Panc1 (cell line): Measurements from ENCODE around the gene STMP1.

ENCODE experiments used
- POLR2AphosphoS5 ChIP-seq: IDR thresholded peaks from 2 replicates; pipeline ENCODE4 v1.6.1; 2012; ENCODE audit warnings: mild to moderate bottlenecking, low read depth, low read length, moderate library complexity
- TF ChIP-seq, protein P1 (sequence below), 2 experiments: IDR thresholded peaks; 2 replicates each; pipeline ENCODE4 v1.6.1; 2011 to 2012; ENCODE audit warnings: low read depth in 2 of 2, control low read depth in 1 of 2, low read length in 1 of 2, mild to moderate bottlenecking in 1 of 2, moderate library complexity in 1 of 2; ENCODE audit not compliant: insufficient read depth in 1 of 2

DNA sequence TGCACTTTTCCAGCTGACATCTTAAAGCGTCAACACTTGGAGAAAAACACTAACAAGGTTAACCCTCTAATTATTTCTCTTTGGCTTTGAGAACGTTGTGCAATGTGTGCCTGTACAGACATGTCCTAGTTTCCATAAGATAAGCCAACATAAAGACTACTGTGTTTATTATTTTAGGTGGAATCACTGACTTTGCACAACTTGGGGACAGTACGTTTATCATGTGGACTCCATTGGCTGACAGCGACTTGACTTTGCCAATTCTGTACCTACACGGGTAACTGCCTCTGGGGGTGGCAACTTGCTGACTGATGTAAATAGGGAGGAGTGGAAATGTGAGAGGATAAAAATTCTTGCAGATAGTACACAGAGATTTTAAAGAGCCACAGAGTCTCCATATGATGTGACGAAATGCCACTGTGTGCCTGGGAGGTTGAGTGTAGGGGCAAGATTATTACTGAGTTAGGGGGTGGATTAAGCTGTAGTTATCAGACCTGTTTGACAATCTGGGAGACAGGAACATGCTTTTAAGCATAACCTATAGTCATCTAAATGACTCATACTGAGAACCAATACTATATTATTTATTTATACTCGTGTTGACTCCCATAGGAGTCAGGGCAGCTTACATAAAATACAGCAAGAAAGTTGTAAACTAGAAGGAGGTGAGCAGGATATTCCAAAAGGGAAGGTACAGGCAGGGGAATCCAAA lies 44.7 kb downstream of the STMP1 start:
- TF ChIP-seq, protein P1, sequence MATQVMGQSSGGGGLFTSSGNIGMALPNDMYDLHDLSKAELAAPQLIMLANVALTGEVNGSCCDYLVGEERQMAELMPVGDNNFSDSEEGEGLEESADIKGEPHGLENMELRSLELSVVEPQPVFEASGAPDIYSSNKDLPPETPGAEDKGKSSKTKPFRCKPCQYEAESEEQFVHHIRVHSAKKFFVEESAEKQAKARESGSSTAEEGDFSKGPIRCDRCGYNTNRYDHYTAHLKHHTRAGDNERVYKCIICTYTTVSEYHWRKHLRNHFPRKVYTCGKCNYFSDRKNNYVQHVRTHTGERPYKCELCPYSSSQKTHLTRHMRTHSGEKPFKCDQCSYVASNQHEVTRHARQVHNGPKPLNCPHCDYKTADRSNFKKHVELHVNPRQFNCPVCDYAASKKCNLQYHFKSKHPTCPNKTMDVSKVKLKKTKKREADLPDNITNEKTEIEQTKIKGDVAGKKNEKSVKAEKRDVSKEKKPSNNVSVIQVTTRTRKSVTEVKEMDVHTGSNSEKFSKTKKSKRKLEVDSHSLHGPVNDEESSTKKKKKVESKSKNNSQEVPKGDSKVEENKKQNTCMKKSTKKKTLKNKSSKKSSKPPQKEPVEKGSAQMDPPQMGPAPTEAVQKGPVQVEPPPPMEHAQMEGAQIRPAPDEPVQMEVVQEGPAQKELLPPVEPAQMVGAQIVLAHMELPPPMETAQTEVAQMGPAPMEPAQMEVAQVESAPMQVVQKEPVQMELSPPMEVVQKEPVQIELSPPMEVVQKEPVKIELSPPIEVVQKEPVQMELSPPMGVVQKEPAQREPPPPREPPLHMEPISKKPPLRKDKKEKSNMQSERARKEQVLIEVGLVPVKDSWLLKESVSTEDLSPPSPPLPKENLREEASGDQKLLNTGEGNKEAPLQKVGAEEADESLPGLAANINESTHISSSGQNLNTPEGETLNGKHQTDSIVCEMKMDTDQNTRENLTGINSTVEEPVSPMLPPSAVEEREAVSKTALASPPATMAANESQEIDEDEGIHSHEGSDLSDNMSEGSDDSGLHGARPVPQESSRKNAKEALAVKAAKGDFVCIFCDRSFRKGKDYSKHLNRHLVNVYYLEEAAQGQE (IDR thresholded peaks at IDR 0.05; ENCODE audit: insufficient read depth in 1 of 2, low read depth in 2 of 2, low read length in 1 of 2), result no peak
- no peak for TF ChIP-seq POLR2AphosphoS5
